ENCODE measurements around the gene USF2.
A peak's percentile ranks its signal among the peaks of the same experiment; 100 is the strongest.

USF2 gene

DNA sequence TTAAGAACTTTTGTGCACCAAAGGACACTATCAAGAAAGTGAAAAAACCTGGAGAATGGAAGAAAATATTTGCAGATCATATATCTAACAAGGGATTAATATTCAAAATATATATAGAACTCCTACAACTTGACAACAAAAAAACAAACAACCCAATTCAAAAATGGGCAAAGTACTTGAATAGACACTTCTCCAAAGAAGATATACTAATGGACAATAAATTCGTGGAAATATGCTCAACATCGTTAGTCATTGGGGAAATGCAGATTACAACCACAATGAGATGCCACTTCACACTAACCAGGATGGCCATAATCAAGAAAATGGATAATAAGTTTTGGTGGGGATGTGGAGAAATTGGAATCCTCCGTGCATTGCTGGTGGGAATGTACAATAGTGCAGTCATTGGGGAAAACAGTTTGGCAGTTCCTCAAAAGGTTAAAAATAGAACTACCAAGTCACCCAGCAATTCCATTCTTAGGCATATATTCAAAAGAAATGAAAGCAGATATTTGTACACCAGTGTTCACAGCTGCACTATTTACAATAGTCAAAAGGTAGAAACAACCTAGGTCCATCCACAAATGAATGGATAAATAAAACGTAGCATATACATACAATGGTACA is 22.2 kb upstream of the USF2 start:
- H3K27me3 ChIP-seq (replicated peaks; ENCODE audit: control insufficient read depth, insufficient read depth, low read length, poor library complexity, severe bottlenecking), result no peaks in the 10 kb centered on the region
- no peaks in the 10 kb centered on the region for H3K36me3 ChIP-seq (ENCODE audit: control insufficient read depth, insufficient read depth, low read length)
- no peak for DNase-seq
- peaks cover 26% of the 10 kb centered on the region for H3K4me1 ChIP-seq (ENCODE audit: control insufficient read depth, insufficient read depth, low read length, poor library complexity, severe bottlenecking)
- no peak overlapping the region for H3K27ac ChIP-seq (ENCODE audit: insufficient read depth, low read length, poor library complexity, severe bottlenecking)
- H3K4me3 ChIP-seq (ENCODE audit: insufficient read depth, low read depth, low read length, poor library complexity, severe bottlenecking), result no peak overlapping the region
- H3K9me3 ChIP-seq (ENCODE audit: control insufficient read depth, low read length), result no peaks in the 10 kb centered on the region

DNA sequence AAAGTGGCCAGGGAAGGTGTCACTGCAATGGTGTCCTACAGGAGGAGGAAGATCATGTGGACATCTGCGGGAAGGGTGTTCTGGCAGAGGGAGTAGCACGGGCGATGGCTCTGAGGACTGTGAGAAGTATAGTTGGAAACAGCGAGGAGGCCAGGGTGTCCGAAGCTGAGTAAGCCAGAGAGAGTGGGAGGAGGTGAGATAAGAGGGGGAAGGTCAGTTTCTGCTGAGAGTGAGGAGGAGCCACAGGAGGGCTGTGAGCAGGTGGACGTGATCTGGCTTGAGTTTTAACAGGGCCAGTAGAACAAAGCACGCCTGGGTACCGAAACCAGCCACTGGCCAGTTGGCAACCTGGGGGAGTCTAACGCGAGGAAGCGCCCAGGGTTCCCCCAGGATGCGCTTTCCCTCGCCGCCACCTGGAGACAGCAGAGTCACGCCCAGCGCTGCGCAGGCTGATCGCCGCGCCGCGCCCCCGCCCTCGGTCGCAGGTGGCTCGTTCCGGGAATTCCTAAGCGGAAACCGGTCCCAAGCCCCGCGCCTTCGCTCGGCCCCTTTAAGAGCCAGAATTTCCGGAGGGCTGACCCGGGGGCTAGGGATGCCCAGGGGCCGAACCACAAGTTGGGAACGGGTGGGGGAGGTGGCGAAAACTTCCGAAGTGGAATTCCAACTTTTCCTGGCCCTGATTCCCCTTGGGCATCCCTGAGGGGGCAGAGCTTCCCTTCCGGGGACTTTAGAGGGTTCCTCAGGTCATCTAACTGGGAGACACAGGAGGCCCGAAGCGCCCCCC is 21.0 kb upstream of the USF2 start:
- no peaks in the 10 kb centered on the region for H3K36me3 ChIP-seq (ENCODE audit: control insufficient read depth, insufficient read depth, low read length)
- peak; percentile 33 to 45 (median 40) for DNase-seq
- H3K4me1 ChIP-seq (ENCODE audit: control insufficient read depth, insufficient read depth, low read length, poor library complexity, severe bottlenecking), result peaks cover 26% of the 10 kb centered on the region
- no peaks in the 10 kb centered on the region for H3K27me3 ChIP-seq (replicated peaks; ENCODE audit: control insufficient read depth, insufficient read depth, low read length, poor library complexity, severe bottlenecking)
- no peaks in the 10 kb centered on the region for H3K9me3 ChIP-seq (ENCODE audit: control insufficient read depth, low read length)
- H3K27ac ChIP-seq (ENCODE audit: insufficient read depth, low read length, poor library complexity, severe bottlenecking), result peak overlapping the region; percentile 78
- peak overlapping the region; percentile 75 for H3K4me3 ChIP-seq (ENCODE audit: insufficient read depth, low read depth, low read length, poor library complexity, severe bottlenecking)

DNA sequence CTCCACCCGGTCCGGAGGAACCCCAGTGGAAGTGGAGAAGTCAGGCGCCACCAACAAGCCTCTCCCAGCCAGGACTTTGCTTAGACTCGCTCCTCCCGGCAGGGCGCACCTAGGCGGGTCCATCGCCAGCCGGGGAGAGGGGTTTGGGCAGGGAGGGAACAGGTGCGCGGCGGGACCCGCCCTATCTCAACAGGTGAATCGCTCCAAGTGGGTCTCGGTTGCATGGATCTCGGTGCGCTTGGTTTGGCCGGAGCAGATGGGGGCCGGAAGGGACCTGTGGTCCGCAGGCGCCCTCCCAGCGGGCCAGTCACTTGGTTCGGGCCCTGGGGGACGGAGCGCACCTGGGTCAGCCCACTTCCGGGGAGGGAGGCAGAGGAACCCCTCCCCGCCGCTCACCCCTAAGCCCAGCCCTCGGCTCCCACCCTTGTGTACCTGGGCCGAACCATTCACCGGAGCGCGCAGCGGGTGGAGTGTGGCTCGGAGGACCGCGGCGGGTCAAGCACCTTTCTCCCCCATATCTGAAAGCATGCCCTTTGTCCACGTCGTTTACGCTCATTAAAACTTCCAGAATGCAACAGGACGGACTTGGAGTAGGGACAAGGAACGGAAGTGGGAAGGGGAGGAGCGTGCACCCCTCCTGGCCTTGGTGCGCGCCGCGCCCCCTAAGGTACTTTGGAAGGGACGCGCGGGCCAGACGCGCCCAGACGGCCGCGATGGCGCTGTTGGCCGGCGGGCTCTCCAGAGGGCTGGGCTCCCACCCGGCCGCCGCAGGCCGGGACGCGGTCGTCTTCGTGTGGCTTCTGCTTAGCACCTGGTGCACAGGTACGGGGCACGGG is 20.2 kb upstream of the USF2 start, which contains the start of gene LSR:
TSS of gene LSR (plus strand) at position 693 of the 836 bp plus-strand sequence. CDS start at position 714, 21 bp downstream.
- H3K27me3 ChIP-seq (replicated peaks; ENCODE audit: control insufficient read depth, insufficient read depth, low read length, poor library complexity, severe bottlenecking), result no peaks in the 10 kb centered on the region
- H3K4me3 ChIP-seq (ENCODE audit: insufficient read depth, low read depth, low read length, poor library complexity, severe bottlenecking), result peak within 1 kb of the TSS; percentile 75
- no peaks in the 10 kb centered on the region for H3K9me3 ChIP-seq (ENCODE audit: control insufficient read depth, low read length)
- peaks cover 26% of the 10 kb centered on the region for H3K4me1 ChIP-seq (ENCODE audit: control insufficient read depth, insufficient read depth, low read length, poor library complexity, severe bottlenecking)
- peak; percentile 52 to 61 (median 54) for DNase-seq
- H3K27ac ChIP-seq (ENCODE audit: insufficient read depth, low read length, poor library complexity, severe bottlenecking), result peak within 1 kb of the TSS; percentile 78
- H3K36me3 ChIP-seq (ENCODE audit: control insufficient read depth, insufficient read depth, low read length), result peaks cover 2% of the 10 kb centered on the region

GRCh38 chr19:35249146-35249847 is 19.5 kb upstream of the USF2 start:
- Histone ChIP-seq H3K36me3 (ENCODE audit: control insufficient read depth, insufficient read depth, low read length) (peaks cover 5% of the 10 kb centered on the region), H3K27ac (ENCODE audit: insufficient read depth, low read length, poor library complexity, severe bottlenecking) (peak overlapping the region; percentile 78), H3K4me1 (ENCODE audit: control insufficient read depth, insufficient read depth, low read length, poor library complexity, severe bottlenecking) (peaks cover 26% of the 10 kb centered on the region), H3K9me3 (ENCODE audit: control insufficient read depth, low read length) (no peaks in the 10 kb centered on the region), H3K27me3 (replicated peaks; ENCODE audit: control insufficient read depth, insufficient read depth, low read length, poor library complexity, severe bottlenecking) (no peaks in the 10 kb centered on the region), H3K4me3 (ENCODE audit: insufficient read depth, low read depth, low read length, poor library complexity, severe bottlenecking) (peak overlapping the region; percentile 75)
- no peak for DNase-seq

- no peaks in the 10 kb centered on the region for H3K27me3 ChIP-seq (replicated peaks; ENCODE audit: control insufficient read depth, insufficient read depth, low read length, poor library complexity, severe bottlenecking)
- no peak for DNase-seq
- H3K27ac ChIP-seq (ENCODE audit: insufficient read depth, low read length, poor library complexity, severe bottlenecking), result peak overlapping the region; percentile 78
- no peaks in the 10 kb centered on the region for H3K9me3 ChIP-seq (ENCODE audit: control insufficient read depth, low read length)
- H3K4me3 ChIP-seq (ENCODE audit: insufficient read depth, low read depth, low read length, poor library complexity, severe bottlenecking), result peak overlapping the region; percentile 75
- peaks cover 12% of the 10 kb centered on the region for H3K36me3 ChIP-seq (ENCODE audit: control insufficient read depth, insufficient read depth, low read length)
- peaks cover 26% of the 10 kb centered on the region for H3K4me1 ChIP-seq (ENCODE audit: control insufficient read depth, insufficient read depth, low read length, poor library complexity, severe bottlenecking)
Observed at GRCh38 chr19:35249848-35250711, 18.7 kb upstream of the USF2 start.

GRCh38 chr19:35251456-35251855 is 17.3 kb upstream of the USF2 start:
- Histone ChIP-seq H3K36me3 (ENCODE audit: control insufficient read depth, insufficient read depth, low read length) (peaks cover 15% of the 10 kb centered on the region), H3K27me3 (replicated peaks; ENCODE audit: control insufficient read depth, insufficient read depth, low read length, poor library complexity, severe bottlenecking) (no peaks in the 10 kb centered on the region), H3K9me3 (ENCODE audit: control insufficient read depth, low read length) (no peaks in the 10 kb centered on the region), H3K4me3 (ENCODE audit: insufficient read depth, low read depth, low read length, poor library complexity, severe bottlenecking) (no peak overlapping the region), H3K27ac (ENCODE audit: insufficient read depth, low read length, poor library complexity, severe bottlenecking) (no peak overlapping the region), H3K4me1 (ENCODE audit: control insufficient read depth, insufficient read depth, low read length, poor library complexity, severe bottlenecking) (peaks cover 26% of the 10 kb centered on the region)
- DNase-seq, result no peak

DNA sequence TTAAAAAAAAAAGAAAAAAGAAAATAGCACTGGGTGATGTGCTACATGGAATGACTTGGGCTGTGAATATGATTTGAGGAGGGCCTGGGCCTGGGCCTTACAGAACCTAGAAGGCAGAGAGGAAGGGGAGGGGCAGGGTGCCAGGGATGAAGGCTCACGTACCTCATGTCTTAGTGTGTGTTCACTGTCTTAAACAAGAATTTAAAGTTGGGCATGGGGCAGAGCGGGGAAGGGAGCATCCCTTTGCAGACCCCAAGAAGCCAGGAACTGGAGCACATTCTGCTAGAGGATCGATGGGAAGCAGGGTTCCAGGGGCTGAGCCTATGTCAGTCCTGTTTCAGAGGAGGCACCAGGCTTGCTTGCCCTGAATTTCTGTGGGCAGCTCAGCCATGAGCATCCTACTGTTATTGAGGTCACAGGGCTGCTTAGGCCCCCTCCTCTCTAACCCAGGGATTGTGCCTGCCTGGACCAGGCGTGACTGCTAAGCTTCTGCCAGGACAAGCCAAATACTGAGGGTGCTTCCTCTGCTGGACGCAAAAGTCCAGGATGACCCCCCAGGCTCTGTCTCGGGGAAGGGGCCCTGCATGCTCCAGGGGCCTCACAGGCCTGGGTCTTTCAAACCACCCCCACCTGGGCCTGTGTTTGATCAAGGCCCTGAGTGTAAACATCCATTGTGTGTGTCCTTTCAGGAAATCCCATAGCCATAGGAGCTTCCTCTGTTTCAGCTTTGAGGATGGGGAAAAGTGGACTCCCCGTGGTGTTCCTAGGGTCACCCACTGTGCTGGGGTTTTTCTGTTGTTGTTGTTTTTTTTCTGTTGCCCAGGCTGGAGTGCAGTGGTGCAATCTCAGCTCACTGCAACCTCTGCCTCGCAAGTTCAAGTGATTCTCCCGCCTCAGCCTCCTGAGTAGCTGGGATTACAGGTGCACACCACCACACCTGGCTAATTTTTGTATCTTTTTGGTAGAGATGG is 15.2 kb upstream of the USF2 start:
- DNase-seq, result no peak
- H3K27me3 ChIP-seq (replicated peaks; ENCODE audit: control insufficient read depth, insufficient read depth, low read length, poor library complexity, severe bottlenecking), result no peaks in the 10 kb centered on the region
- no peak overlapping the region for H3K27ac ChIP-seq (ENCODE audit: insufficient read depth, low read length, poor library complexity, severe bottlenecking)
- peaks cover 22% of the 10 kb centered on the region for H3K4me1 ChIP-seq (ENCODE audit: control insufficient read depth, insufficient read depth, low read length, poor library complexity, severe bottlenecking)
- no peak overlapping the region for H3K4me3 ChIP-seq (ENCODE audit: insufficient read depth, low read depth, low read length, poor library complexity, severe bottlenecking)
- no peaks in the 10 kb centered on the region for H3K9me3 ChIP-seq (ENCODE audit: control insufficient read depth, low read length)
- peaks cover 15% of the 10 kb centered on the region for H3K36me3 ChIP-seq (ENCODE audit: control insufficient read depth, insufficient read depth, low read length)
